Measurements from ENCODE around the gene B3GALT5. TPM values are rescaled to one million over a fixed set of nuclear protein-coding genes. Genes with fewer than 3 reads are reported as not detected.

Gene B3GALT5
- total and polyA plus RNA-seq, 12 donors, result 0.07 to 0.60 (median 0.25) TPM; not detected in 2

GRCh38 chr21:39588884-39589283 lies 23.9 kb upstream of the B3GALT5 start:
- Histone ChIP-seq H3K4me1 (replicated peaks in 1 of 2) (peaks cover 0 to 7% of the 10 kb centered on the region in 2 donors), H3K27me3 (no peaks in the 10 kb centered on the region), H3K27ac (no peak overlapping the region), H3K4me3 (no peak overlapping the region), H3K36me3 (replicated peaks in 1 of 2) (no peaks in the 10 kb centered on the region), H3K9me3 (replicated peaks in 1 of 3) (no peaks in the 10 kb centered on the region)
- 33 to 91% (median 58%) methylated on average over 1 of the region's 1 CpG for WGBS, 4 donors
- no peak for DNase-seq
- intact Hi-C loops (cut with DNase I), result no loop called here
- TF ChIP-seq, protein P1, sequence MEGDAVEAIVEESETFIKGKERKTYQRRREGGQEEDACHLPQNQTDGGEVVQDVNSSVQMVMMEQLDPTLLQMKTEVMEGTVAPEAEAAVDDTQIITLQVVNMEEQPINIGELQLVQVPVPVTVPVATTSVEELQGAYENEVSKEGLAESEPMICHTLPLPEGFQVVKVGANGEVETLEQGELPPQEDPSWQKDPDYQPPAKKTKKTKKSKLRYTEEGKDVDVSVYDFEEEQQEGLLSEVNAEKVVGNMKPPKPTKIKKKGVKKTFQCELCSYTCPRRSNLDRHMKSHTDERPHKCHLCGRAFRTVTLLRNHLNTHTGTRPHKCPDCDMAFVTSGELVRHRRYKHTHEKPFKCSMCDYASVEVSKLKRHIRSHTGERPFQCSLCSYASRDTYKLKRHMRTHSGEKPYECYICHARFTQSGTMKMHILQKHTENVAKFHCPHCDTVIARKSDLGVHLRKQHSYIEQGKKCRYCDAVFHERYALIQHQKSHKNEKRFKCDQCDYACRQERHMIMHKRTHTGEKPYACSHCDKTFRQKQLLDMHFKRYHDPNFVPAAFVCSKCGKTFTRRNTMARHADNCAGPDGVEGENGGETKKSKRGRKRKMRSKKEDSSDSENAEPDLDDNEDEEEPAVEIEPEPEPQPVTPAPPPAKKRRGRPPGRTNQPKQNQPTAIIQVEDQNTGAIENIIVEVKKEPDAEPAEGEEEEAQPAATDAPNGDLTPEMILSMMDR (IDR thresholded peaks at IDR 0.05), result no peak
- no peak for TF ChIP-seq POLR2A (IDR thresholded peaks at IDR 0.05)

- no peak overlapping the region for H3K27ac ChIP-seq
- H3K27me3 ChIP-seq, result no peaks in the 10 kb centered on the region
- H3K4me3 ChIP-seq, result no peak overlapping the region
- intact Hi-C loops (cut with DNase I), result no loop called here
- no peaks in the 10 kb centered on the region for H3K9me3 ChIP-seq (replicated peaks in 1 of 3)
- no peaks in the 10 kb centered on the region for H3K36me3 ChIP-seq (replicated peaks in 1 of 2)
- DNase-seq, result no peak
- H3K4me1 ChIP-seq (replicated peaks in 1 of 2), result peaks cover 0 to 9% of the 10 kb centered on the region in 2 donors
- TF ChIP-seq POLR2A (IDR thresholded peaks at IDR 0.05), result no peak
- TF ChIP-seq, protein P1 (IDR thresholded peaks at IDR 0.05), result no peak
Observed at GRCh38 chr21:39593522-39593921, 19.2 kb upstream of the B3GALT5 start.

GRCh38 chr21:39595465-39595864 lies 17.3 kb upstream of the B3GALT5 start:
- Histone ChIP-seq H3K27ac (no peak overlapping the region), H3K4me1 (replicated peaks in 1 of 2) (peaks cover 0 to 9% of the 10 kb centered on the region in 2 donors), H3K27me3 (no peaks in the 10 kb centered on the region), H3K9me3 (replicated peaks in 1 of 3) (no peaks in the 10 kb centered on the region), H3K4me3 (no peak overlapping the region), H3K36me3 (replicated peaks in 1 of 2) (no peaks in the 10 kb centered on the region)
- WGBS, 4 donors, result 66 to 88% (median 85%) methylated on average over 3 of the region's 3 CpGs
- DNase-seq, result no peak
- intact Hi-C loops (cut with DNase I), result no loop called here
- TF ChIP-seq, protein P1 (IDR thresholded peaks at IDR 0.05), result no peak
- TF ChIP-seq POLR2A (IDR thresholded peaks at IDR 0.05), result no peak

DNA sequence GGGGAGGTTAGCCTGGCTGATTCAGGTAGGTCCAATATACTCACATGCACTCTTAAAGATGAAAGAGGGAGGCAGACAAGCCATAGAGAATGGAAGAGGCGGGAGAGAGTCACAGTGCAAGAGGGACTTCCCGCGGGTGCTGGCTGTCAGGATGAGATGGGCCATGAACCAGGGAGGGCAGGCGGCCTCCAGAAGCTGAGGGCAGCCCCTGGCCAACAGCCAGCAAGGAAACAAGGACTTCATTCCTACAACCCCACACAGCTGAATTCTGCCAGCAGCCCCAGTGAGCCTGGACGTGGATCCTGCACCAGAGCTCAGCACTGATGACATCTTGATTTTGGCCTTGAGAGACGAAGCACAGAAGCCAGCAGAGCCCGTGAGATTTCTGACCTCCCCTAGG lies 15.1 kb upstream of the B3GALT5 start:
- intact Hi-C loops (cut with DNase I), result no loop called here
- H3K36me3 ChIP-seq (replicated peaks in 1 of 2), result no peaks in the 10 kb centered on the region
- no peak overlapping the region for H3K4me3 ChIP-seq
- H3K4me1 ChIP-seq (replicated peaks in 1 of 2), result peaks cover 0 to 9% of the 10 kb centered on the region in 2 donors
- no peak for DNase-seq
- no peak for TF ChIP-seq POLR2A (IDR thresholded peaks at IDR 0.05)
- no peak overlapping the region for H3K27ac ChIP-seq
- WGBS, 4 donors, result 33 to 45% (median 43%) methylated on average over 7 of the region's 7 CpGs
- no peaks in the 10 kb centered on the region for H3K27me3 ChIP-seq
- no peaks in the 10 kb centered on the region for H3K9me3 ChIP-seq (replicated peaks in 1 of 3)

DNA sequence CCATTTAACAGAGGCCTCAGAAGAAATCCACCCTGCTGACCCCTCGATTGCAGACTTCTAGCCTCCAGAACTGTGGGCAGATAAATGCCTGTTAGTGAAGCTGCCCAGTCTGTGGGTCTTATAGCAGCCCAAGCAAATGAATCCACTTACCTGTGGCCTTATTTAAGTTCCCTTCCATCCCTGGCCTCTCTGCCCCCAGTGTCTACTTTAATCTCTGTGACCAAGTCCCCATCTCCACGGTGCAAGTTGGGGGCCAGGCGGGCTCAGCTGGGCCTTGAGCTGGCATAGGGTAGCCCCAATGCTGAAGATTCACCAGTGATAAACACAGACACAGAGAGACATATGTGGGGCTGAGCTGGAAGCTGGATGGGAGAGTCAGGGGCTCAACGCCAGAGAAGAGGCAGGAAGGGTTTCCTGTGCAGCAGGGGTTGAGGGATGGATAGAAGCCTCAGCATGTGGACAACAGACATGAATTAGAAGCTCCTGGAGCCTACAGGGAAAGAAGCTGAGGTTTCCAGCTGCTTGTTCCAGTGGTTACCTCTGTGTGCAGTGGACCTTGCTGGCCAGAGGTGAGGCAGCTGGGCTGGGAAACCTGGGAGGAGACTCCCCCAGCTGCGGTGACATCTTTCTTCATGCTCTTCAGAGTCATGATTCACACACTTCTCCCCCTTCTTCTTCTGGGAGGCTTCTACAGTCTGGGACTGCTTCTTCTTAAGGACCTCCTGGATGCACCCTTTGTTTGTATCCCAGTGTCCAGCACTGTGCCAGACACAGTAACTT lies 13.4 kb upstream of the B3GALT5 start:
- TF ChIP-seq, protein P1 (IDR thresholded peaks at IDR 0.05), result no peak
- TF ChIP-seq POLR2A (IDR thresholded peaks at IDR 0.05), result no peak
- Histone ChIP-seq H3K4me3 (no peak overlapping the region), H3K27me3 (no peaks in the 10 kb centered on the region), H3K9me3 (replicated peaks in 1 of 3) (no peaks in the 10 kb centered on the region), H3K36me3 (replicated peaks in 1 of 2) (no peaks in the 10 kb centered on the region), H3K27ac (no peak overlapping the region), H3K4me1 (replicated peaks in 1 of 2) (no peaks in the 10 kb centered on the region)
- intact Hi-C loops (cut with DNase I), result no loop called here
- no peak for DNase-seq
- 87 to 91% (median 91%) methylated on average over 5 of the region's 5 CpGs for WGBS, 4 donors

All from adrenal gland (tissue), 12 donors.